GM12865 (cell line): ENCODE results near the gene INCA1.

ENCODE experiments used
- DNase-seq: peaks from one replicate; pipeline ENCODE4 v3.0.0; 2010; ENCODE audit warnings: low read depth
- H3K4me3 ChIP-seq: 2 replicates; pipeline ENCODE4 v1.5.1; 2011; ENCODE audit warnings: mild to moderate bottlenecking, low read depth, low read length, control low read depth
- CTCF ChIP-seq: IDR thresholded peaks from 2 replicates; pipeline ENCODE4 v1.5.1; 2011; ENCODE audit warnings: low read length, control low read depth, low read depth, inconsistent platforms; ENCODE audit not compliant: insufficient read depth; ENCODE audit errors: missing control alignments

Gene INCA1

GRCh38 chr17:4998027-4998731 lies 857 bp upstream of the INCA1 start:
- TF ChIP-seq CTCF: no peak
- peak overlapping the region; percentile 88 for H3K4me3 ChIP-seq
- no peak for DNase-seq

GRCh38 chr17:4994081-4994595 lies 3.2 kb downstream of the INCA1 start:
- no peak overlapping the region for H3K4me3 ChIP-seq
- DNase-seq: no peak
- TF ChIP-seq CTCF: no peak

- H3K4me3 ChIP-seq: peak overlapping the region; percentile 66
- TF ChIP-seq CTCF: no peak
- peak; percentile 36 for DNase-seq
Observed at GRCh38 chr17:4987767-4988567, 9.4 kb downstream of the INCA1 start.

- DNase-seq: peak; percentile 86
- TF ChIP-seq CTCF: peak; percentile 64
- H3K4me3 ChIP-seq: peak within 1 kb of the TSS; percentile 66
Observed at GRCh38 chr17:4986951-4987766, 10.2 kb downstream of the INCA1 start, which contains the start of gene CAMTA2. Gene CAMTA2 (minus strand): TSS chr17:4987675. CDS start chr17:4986222, 1,453 bp downstream.

GRCh38 chr17:4986403-4986802 lies 10.9 kb downstream of the INCA1 start:
- peak; percentile 20 for DNase-seq
- H3K4me3 ChIP-seq: peak overlapping the region; percentile 66
- TF ChIP-seq CTCF: no peak

- no peak overlapping the region for H3K4me3 ChIP-seq
- DNase-seq: no peak
- no peak for TF ChIP-seq CTCF
Observed at GRCh38 chr17:4982305-4982704, 15.0 kb downstream of the INCA1 start.
